ENCODE measurements around the gene COX6B2. TPM values are rescaled to one million over a fixed set of nuclear protein-coding genes. Genes with fewer than 3 reads are reported as not detected.

The COX6B2 gene
- total RNA-seq, 1 donor from 2014 or later, result 0.50 TPM

DNA sequence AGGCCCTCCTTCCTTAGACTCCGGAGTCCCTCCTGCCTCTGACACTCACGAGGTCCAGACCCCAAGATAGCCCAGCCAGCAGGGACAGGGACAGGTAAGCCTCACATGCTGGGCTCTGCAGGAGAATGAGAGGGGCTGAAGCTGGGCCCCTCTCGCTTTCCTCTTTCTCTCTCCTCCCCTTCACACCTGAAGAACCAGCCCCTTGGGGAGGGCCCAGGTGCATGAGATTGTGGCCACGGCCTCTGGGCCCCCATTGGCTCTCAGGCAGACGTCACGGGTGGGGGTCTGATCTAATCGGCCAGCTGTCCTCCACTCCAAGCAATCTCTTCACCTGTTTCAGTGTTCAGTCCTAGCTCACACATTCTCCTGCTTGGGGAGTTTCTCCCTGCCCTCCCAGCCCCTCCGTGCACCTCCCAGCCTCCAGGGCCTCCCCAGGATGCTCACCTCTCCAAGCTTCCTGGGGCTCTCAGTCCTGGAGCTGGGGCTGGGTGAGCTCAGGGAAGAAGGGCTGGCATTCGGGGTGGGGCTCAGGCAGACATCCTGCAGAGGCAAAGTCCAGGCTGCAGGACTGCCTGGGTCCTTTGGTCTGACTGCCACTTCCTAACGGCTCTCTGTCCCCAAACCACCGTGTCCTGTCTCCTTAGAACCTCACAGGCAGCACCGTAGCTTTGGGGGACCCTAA, 32.2 kb downstream of the COX6B2 start:
- H3K79me2 ChIP-seq (ENCODE audit: insufficient read depth, low read length), result no peaks in the 10 kb centered on the region
- Mint-ChIP-seq H3K4me3 (ENCODE audit: unreplicated experiment) (no peak overlapping the region), H3K27me3 (ENCODE audit: low read depth, unreplicated experiment) (peaks cover 22% of the 10 kb centered on the region), H3K27ac (ENCODE audit: unreplicated experiment) (peak overlapping the region; percentile 62), H3K36me3 (ENCODE audit: low read depth, unreplicated experiment) (no peaks in the 10 kb centered on the region), H3K9me3 (ENCODE audit: unreplicated experiment) (no peaks in the 10 kb centered on the region), H3K4me1 (ENCODE audit: low read depth, unreplicated experiment) (peaks cover 1% of the 10 kb centered on the region)
- H4K20me1 ChIP-seq (ENCODE audit: insufficient read depth, low read length), result no peaks in the 10 kb centered on the region
- no peak overlapping the region for H2AFZ ChIP-seq (ENCODE audit: low read depth, low read length)
- H3K4me1 ChIP-seq (ENCODE audit: insufficient read depth, low read length), result peaks cover under 1% of the 10 kb centered on the region
- no peak overlapping the region for H3K4me3 ChIP-seq (ENCODE audit: insufficient read depth, low read depth, low read length)
- H3K9me3 ChIP-seq (ENCODE audit: insufficient read depth, low read depth, low read length), result no peaks in the 10 kb centered on the region
- H3K4me2 ChIP-seq (ENCODE audit: low read length), result no peak overlapping the region
- H3K27ac ChIP-seq (ENCODE audit: low read depth, low read length), result no peak overlapping the region
- no peaks in the 10 kb centered on the region for H3K36me3 ChIP-seq (ENCODE audit: insufficient read depth, low read length)
- FAIRE-seq (no peak), DNase-seq (ENCODE audit: low read depth) (no peak)
- H3K9ac ChIP-seq (ENCODE audit: low read length), result no peak overlapping the region
- no peaks in the 10 kb centered on the region for H3K27me3 ChIP-seq (ENCODE audit: insufficient read depth, low read length)
- no peak for TF ChIP-seq EZH2 (IDR thresholded peaks at IDR 0.05; ENCODE audit: insufficient read depth, low read length)
- TF ChIP-seq CTCF (IDR thresholded peaks at IDR 0.05; ENCODE audit: insufficient read depth, low read depth, low read length), result no peak

GRCh38 chr19:55321466-55322137, 32.9 kb downstream of the COX6B2 start:
- Histone ChIP-seq H3K79me2 (ENCODE audit: insufficient read depth, low read length) (no peaks in the 10 kb centered on the region), H3K4me1 (ENCODE audit: insufficient read depth, low read length) (no peaks in the 10 kb centered on the region), H3K9me3 (ENCODE audit: insufficient read depth, low read depth, low read length) (no peaks in the 10 kb centered on the region), H3K36me3 (ENCODE audit: insufficient read depth, low read length) (no peaks in the 10 kb centered on the region), H4K20me1 (ENCODE audit: insufficient read depth, low read length) (no peaks in the 10 kb centered on the region), H2AFZ (ENCODE audit: low read depth, low read length) (no peak overlapping the region), H3K4me3 (ENCODE audit: insufficient read depth, low read depth, low read length) (no peak overlapping the region), H3K27ac (ENCODE audit: low read depth, low read length) (no peak overlapping the region), H3K27me3 (ENCODE audit: insufficient read depth, low read length) (no peaks in the 10 kb centered on the region), H3K4me2 (ENCODE audit: low read length) (no peak overlapping the region), H3K9ac (ENCODE audit: low read length) (no peak overlapping the region)
- Mint-ChIP-seq H3K4me3 (ENCODE audit: unreplicated experiment) (no peak overlapping the region), H3K4me1 (ENCODE audit: low read depth, unreplicated experiment) (peaks cover 1% of the 10 kb centered on the region), H3K36me3 (ENCODE audit: low read depth, unreplicated experiment) (no peaks in the 10 kb centered on the region), H3K27ac (ENCODE audit: unreplicated experiment) (peak overlapping the region; percentile 62), H3K27me3 (ENCODE audit: low read depth, unreplicated experiment) (peaks cover 22% of the 10 kb centered on the region), H3K9me3 (ENCODE audit: unreplicated experiment) (no peaks in the 10 kb centered on the region)
- DNase-seq (ENCODE audit: low read depth) (no peak), FAIRE-seq (no peak)
- TF ChIP-seq EZH2 (IDR thresholded peaks at IDR 0.05; ENCODE audit: insufficient read depth, low read length) (no peak), CTCF (IDR thresholded peaks at IDR 0.05; ENCODE audit: insufficient read depth, low read depth, low read length) (no peak)

All from astrocyte (in vitro differentiated cells and primary cell).